ENCODE results near the gene CNOT1. TPM values are rescaled to one million over a fixed set of nuclear protein-coding genes. Genes with fewer than 3 reads are reported as not detected.

CNOT1 gene
- total RNA-seq, 4 donors from 2014 or later, result 93.8 to 124 (median 110) TPM

DNA sequence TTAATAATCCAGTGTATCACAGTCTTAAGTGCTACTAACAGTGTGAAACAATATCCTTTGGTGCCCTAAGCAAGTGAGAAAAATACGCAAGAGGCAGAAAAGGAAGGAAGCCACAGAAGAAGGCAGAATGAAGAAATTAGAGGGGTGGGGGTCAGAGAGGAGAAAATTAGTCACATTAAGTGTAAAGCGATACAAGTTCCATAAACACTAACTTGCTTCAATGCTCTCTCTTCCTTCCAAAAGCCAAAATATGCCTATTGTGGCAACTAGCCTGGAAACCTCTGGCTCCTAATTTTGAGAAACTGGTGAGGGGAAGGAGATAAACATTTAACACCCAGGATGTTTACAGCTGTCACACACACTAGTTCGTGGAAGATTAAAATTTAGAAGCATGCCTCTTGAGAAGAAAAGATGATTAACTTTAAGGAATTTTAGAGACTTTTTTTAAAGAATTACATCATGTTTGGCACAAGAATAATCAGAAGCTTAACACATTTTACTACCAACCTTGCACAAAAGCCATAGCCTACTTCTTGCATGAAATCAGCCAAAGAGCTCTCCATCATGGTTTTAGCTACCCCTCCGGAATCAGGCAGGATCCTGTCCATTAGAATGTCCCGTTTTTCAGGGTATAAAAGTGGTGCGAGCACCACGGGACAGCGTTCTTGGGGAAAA, 44.7 kb downstream of the CNOT1 start:
- H3K9me3 ChIP-seq, result no peaks in the 10 kb centered on the region
- no peak for TF ChIP-seq POLR2A (IDR thresholded peaks at IDR 0.05)
- TF ChIP-seq, protein P1, sequence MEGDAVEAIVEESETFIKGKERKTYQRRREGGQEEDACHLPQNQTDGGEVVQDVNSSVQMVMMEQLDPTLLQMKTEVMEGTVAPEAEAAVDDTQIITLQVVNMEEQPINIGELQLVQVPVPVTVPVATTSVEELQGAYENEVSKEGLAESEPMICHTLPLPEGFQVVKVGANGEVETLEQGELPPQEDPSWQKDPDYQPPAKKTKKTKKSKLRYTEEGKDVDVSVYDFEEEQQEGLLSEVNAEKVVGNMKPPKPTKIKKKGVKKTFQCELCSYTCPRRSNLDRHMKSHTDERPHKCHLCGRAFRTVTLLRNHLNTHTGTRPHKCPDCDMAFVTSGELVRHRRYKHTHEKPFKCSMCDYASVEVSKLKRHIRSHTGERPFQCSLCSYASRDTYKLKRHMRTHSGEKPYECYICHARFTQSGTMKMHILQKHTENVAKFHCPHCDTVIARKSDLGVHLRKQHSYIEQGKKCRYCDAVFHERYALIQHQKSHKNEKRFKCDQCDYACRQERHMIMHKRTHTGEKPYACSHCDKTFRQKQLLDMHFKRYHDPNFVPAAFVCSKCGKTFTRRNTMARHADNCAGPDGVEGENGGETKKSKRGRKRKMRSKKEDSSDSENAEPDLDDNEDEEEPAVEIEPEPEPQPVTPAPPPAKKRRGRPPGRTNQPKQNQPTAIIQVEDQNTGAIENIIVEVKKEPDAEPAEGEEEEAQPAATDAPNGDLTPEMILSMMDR (IDR thresholded peaks at IDR 0.05), result no peak
- H3K27me3 ChIP-seq, result no peaks in the 10 kb centered on the region
- 78 to 82% methylated on average over 8 of the region's 8 CpGs for WGBS, 2 donors (ENCODE audit: low coverage in 1 of 2)
- H3K4me1 ChIP-seq, result no peaks in the 10 kb centered on the region
- H3K36me3 ChIP-seq, result peaks cover 3 to 97% of the 10 kb centered on the region in 2 donors
- no peak for ATAC-seq
- no peak overlapping the region for H3K27ac ChIP-seq
- no peak overlapping the region for H3K4me3 ChIP-seq

DNA sequence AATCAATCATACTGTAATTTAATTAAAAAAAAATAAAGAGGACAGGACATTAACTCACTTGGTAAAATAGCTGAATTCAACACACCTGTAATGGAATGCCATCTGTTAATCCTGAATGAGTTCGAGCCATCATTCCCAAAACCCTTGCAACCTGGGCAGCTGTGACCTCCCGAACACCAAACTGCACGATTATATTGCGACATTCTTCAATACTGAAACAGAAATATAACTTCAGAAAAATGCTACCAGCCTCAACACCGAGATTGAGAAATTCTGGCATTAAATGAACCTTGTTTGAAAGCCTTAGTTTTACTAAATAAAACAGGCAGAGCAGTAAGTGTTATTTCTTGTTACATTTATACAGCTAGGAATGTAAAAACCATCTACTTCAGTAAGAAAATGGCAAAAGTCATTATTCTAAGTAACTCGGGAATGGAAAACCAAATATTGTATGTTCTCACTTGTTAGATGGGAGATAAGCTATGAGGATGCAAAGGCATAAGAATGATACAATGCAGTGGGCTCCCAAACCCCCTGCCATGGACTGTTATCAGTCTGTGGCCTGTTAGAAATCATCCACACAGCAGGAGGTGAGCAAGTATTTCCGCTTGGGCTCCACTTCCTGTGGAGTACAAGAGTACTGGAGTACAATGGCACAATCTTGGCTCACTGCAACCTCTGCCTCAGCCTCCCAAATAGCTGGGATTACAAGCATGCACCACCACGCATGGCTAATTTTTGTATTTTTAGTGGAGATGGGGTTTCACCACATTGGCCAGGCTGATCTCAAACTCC, 46.5 kb downstream of the CNOT1 start:
- 83 to 88% methylated on average over 7 of the region's 8 CpGs for WGBS, 2 donors (ENCODE audit: low coverage in 1 of 2)
- no peak for ATAC-seq
- TF ChIP-seq EP300 (IDR thresholded peaks at IDR 0.05) (no peak), POLR2A (IDR thresholded peaks at IDR 0.05) (no peak), POLR2AphosphoS5 (IDR thresholded peaks at IDR 0.05) (no peak)
- TF ChIP-seq, protein P1 (IDR thresholded peaks at IDR 0.05), result no peak

DNA sequence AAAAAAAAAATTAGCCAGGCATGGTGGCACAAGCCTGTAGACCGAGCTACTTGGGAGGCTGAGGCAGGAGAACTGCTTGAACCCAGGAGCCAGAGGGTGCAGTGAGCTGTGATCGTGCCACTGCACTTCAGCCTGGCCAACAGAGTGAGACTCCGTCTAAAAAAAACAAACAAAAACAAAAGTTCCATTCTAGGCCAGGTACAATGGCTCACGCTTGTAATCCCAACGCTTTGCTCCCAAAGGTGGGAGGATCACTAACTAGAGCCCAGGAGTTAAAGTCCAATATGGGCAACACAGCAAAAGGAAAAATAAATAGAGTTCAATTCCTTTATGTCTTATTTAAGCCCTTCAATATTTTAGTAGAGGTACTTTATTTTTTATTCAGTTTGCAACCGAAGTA, 47.5 kb downstream of the CNOT1 start:
- no peak for ATAC-seq
- TF ChIP-seq POLR2A (IDR thresholded peaks at IDR 0.05) (no peak), POLR2AphosphoS5 (IDR thresholded peaks at IDR 0.05) (no peak), EP300 (IDR thresholded peaks at IDR 0.05) (no peak)
- TF ChIP-seq, protein P1 (IDR thresholded peaks at IDR 0.05), result no peak
- Histone ChIP-seq H3K27ac (no peak overlapping the region), H3K4me3 (no peak overlapping the region), H3K9me3 (no peaks in the 10 kb centered on the region), H3K27me3 (no peaks in the 10 kb centered on the region), H3K36me3 (peaks cover 9 to 98% of the 10 kb centered on the region in 2 donors), H3K4me1 (no peaks in the 10 kb centered on the region)
- 92 to 100% methylated on average over 5 to 6 of the region's 6 CpGs for WGBS, 2 donors (ENCODE audit: low coverage in 1 of 2)

More for the DNA sequence above, 46.5 kb downstream of the CNOT1 start:
- Histone ChIP-seq H3K9me3 (no peaks in the 10 kb centered on the region), H3K4me1 (no peaks in the 10 kb centered on the region), H3K4me3 (no peak overlapping the region), H3K27ac (no peak overlapping the region), H3K36me3 (peaks cover 6 to 98% of the 10 kb centered on the region in 2 donors), H3K27me3 (no peaks in the 10 kb centered on the region)

DNA sequence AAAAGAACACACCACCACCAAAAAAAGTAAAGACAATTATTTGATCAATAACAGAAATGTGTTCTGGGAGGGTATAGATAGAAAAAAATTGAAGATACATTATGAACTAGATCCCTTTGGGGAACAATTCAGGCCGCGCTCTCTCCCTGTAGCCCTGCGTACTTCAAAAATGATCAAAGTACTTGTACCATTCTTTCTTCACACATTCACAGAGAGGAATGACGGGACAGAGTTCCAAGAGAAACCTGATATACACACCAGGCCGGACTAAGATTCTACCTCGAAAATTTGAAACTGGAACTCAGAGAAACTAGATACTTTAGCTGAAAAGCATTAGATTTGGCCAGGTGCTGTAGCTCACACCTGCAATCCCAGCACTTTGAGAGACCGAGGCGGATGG, 50.0 kb downstream of the CNOT1 start:
- Histone ChIP-seq H3K27me3 (no peaks in the 10 kb centered on the region), H3K4me3 (no peak overlapping the region), H3K9me3 (no peaks in the 10 kb centered on the region), H3K27ac (no peak overlapping the region), H3K36me3 (peaks cover 7 to 100% of the 10 kb centered on the region in 2 donors), H3K4me1 (no peaks in the 10 kb centered on the region)
- TF ChIP-seq EP300 (IDR thresholded peaks at IDR 0.05) (no peak), POLR2AphosphoS5 (IDR thresholded peaks at IDR 0.05) (no peak), POLR2A (IDR thresholded peaks at IDR 0.05) (no peak)
- TF ChIP-seq, protein P1 (IDR thresholded peaks at IDR 0.05), result no peak
- 92 to 100% methylated on average over 2 to 6 of the region's 8 CpGs for WGBS, 2 donors (ENCODE audit: low coverage in 1 of 2)
- no peak for ATAC-seq
